Activated gamma-delta T cell treated with anti-CD3 and anti-CD28 coated beads, Interleukin-2, amount 50 U/mL, for 16 hours (primary cell): ENCODE data around the gene GAB3.
"Not testable (repeated sequence)": the region's sequence is repeated elsewhere in the genome, so short reads cannot be mapped to it uniquely, and the experiment has no call there.

Experiments used
- DNase-seq: peaks from one replicate; pipeline ENCODE4 v3.0.0-alpha.2; 2020; ENCODE audit warnings: low read depth

Gene GAB3

DNA sequence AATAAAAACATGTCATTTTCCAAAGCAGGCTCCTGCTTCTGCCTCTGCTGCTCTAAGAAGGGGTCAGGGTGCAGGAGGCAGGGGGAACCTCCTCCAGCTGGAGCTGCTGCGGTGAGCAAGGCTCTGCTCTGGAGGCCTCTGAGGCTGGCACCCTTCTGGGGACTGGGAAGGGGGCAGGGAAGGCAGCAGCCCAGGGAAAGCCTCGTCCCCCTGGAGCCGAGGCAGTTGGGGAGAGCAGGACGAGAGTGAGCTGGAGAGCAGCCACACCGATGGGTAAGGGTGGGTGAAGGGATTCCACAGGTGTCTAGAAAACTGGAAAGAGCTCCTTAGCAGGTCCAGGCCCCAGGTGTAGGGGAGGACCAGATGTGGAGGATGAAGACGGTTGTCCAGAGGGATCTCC, 95.5 kb downstream of the GAB3 start:
- DNase-seq: no peak

DNA sequence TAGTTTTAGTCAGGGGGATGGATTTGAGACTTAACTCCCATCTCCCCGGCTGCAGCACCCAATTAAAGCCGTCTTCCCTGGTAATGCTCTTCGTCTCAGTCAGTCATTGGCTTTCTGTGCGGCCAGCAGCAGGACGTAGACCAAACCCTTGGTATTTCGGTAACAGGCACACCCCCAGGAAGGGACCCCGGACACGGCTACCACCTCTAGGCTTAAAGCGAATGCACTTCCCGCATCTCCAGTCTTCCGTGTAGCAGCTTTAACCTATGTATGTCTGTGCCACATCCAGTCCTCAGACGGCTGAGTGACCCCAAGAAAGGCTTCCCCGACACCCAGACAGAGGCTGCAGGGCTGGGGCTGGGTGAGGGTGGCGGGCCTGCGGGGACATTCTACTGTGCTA, 96.0 kb downstream of the GAB3 start:
- no peak for DNase-seq

DNA sequence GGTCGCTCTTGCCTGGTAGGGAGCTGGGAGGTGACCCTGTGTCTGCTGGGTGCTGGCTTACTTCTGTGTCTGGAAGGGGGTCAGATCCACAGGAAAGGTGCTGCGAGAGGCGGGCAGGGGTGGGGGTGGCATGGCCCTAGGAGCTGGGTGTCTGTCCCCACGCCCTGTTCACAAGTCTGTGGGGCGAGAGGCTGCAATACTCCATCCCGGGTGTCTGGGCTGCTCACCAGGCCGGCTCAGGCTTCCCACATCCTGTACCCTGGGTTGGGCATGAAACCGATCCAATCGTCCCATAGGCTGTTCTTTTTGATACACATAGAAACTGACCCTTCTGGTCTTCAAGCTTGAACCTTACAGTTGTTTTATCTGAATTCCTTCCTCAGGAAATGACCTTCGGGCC, 96.5 kb downstream of the GAB3 start:
- no peak for DNase-seq

DNA sequence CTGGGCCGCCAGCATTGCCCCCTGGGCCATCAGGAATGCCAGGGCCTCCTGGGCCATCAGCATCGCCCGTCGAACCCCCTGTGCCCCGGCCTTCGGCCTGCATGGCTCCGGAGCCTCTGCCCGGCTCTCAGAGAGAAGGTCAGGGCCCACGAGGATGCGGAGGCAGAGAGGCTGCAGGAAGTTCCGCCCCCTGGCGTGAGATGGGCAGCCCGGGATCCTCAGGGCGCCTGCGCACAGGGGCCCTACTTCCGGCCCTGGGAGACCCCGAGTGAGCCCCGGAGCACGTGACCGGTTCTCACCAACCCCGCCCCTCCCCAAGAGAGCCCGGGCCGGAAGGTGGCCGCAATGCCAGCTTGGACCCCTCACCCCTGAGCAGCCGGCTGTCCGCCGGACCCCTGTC, 97.5 kb downstream of the GAB3 start, which contains the start of gene CTAG2:
CTAG2 (minus strand) TSS at position 167 of the 400 bp plus-strand sequence; CDS start at position 103, 64 bp downstream.
- not testable (repeated sequence) for DNase-seq

DNA sequence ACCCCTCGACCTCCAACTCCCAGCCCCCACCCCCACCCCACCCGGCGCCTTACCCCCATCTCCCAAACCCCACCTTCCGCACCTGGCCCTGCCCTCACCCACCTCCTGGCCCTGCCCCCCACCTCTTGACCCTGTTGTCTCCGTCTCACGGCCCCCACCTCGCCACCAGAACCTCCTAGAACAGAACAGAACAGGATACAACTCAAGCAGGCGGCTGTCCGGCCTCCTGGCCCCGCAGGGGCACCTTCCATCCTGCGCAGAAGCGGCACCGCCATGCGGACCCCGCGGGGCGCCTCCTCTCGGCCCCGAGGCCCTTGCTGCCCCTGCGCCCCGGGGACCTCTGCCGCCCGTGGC, 97.9 kb downstream of the GAB3 start:
- DNase-seq: no peak

DNA sequence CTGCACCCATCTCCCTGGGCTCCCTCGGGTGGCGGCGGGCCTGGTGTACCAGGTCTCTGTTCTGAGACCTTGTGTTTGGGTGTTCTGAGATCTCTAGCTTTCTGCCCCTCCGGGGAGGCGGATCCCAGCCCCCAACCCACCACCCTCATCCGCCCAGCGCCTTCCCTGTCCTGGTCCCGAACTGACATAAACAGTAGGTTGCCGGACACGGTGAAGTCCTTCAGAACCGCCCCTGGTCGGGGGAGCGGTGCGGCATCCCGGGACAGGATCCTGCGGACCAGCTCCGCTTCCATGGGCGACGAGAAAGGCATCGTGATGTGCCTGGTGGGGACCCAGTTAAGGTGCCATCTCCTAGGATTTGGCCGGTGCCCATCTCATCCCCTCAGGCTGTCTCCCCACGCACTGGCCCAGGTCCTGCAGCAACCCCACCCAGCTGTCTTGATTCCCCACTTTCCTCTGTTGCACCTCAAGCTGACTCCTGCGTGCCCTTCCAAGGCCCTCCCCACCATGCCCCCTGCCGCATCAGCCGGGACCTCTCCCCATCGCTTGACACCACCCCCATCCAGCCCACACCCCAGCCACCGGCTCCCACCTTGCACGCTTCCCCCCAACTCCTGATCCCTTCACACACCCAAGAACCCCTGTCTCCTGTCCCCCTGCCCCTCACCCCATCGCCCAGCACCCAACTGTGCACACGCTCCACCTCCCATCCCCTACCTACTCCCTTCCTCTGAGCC, 98.4 kb downstream of the GAB3 start:
- DNase-seq: no peak

DNA sequence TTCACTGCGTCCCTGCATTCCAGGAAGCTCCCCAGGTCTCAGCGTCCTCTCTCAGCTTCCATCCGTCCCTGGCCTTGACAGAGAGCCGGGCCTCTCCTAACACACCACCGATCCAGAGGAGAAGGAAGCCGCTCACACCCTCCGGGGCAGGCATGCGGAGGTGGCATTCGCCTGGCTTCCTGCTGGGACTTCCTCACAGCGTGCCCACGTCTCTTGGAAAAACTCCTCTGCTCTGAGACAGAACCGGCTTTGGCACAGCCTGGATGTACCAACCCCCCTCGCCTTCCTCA, 100.7 kb downstream of the GAB3 start:
- no peak for DNase-seq

DNA sequence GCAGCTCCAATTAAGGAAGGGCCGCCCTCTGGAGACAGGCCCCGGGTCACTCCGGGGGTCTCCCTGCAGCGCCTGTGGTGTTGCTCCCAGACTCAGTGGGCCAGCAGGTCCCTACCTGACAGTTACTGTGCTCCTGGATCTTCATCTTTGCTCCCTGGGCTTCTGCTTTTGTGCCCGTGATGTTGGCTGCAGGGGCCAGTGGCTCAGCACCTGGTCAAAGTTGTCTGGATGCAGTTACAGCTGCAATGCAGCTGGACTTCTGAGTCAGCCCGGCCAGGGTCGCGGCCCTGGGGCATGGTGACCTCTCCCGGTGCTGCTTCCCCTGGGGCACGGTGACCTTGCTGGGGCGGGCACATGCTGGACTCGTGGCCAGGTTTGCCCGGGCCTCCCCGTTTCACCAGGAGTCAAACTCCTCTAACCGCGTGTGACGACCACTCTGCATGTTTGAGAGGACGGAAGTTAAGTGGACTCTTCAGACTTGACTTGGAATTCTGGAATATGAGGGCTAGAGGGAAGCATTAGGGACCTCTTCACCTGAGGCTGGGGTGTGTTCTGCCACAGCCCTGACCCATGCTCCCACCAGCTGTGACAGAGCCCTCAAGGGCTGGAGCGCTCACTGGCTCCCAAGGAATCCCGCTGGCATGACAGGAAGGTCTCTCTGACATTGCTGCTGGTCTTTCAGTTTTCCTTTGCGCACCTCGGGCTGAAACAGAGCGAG, 101.2 kb downstream of the GAB3 start:
- no peak for DNase-seq

DNA sequence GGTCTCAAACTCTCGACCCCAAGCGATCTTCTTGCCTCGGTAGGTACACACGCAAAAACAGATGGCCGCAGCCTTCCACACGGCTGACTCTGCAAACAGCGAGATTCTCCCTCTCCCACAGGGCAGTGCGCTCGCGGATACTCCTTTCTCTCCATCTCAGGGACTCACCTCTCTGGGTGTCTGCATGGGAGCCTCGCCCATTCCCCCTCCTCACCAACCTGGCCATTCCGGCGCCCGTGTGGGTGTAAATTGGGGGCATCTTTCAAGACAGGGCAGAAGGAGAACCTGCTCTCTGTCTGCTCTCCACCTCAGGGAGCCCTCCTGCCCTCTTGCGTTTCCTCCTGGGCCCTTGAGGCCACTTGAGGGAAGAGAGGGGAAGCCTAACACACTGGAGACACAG, 101.9 kb downstream of the GAB3 start:
- no peak for DNase-seq

DNA sequence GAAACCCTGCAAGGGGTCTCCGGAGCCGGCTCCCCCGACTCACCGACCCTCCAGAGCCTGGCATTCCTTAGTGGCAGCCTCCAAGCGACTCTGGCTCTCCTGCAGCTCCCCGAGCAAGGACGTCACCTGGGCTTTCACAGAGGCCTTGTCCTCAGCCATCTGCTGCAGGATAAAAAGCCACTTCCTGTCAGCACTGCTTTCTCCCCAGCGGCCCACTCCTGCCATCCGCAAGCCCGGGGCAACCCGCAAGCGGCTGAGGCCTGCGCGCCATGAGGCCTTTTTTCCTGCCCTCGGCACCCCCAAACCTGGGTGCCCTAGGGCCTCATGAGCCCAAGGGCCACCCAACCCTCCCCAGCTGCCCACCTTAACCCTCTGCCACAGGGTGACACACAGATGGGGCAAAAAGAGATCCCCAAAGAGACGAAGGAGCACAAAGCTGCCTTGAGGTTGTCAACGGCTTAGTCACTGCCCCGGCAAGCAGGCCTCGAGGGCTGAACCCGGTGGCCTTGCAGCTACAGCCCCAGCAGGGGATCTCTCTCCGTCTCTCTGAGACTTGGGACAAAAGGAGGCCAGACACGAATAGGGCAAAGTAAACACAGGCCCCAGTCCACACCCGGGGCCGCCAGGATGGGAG, 105.0 kb downstream of the GAB3 start:
- DNase-seq: not testable (repeated sequence)

DNA sequence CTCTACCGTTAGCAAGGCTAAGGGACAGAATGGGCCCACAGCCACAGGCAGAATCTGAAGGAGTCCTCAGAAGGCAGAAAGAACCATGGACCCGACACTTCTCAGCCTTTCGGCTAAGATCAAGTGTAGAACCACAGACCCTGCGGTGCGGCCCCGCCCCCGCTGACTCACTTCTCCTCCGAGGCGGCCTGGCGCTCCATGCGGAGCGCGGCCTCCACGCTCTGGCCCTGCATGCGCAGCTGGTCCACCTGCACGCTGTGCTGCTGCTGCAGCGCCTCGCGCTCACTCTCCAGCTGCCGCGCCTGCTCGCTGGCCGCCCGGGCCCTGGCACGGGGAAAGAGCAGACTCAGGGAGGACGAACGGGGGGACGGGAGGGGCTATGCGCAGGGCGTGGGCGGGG, 107.2 kb downstream of the GAB3 start:
- DNase-seq: not testable (repeated sequence)

DNA sequence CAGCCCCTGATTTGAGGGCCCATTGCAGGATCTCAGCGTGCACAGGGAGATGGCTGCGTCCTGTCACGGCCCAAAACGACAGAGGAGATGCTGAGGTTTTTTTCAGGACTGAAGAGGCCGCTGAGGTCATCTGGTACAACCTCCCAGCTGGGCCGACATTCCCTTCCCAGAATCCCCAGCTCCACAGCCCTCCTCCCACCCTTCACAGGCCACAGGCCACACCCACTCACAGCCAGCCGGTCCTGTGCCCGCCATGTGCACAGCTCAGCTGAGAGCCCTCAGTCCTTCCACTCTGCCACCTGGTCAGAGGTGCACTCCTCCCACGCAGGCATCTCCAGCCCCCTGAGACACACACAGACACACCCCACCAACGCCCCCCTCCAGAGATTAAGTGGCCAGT, 109.1 kb downstream of the GAB3 start:
- not testable (repeated sequence) for DNase-seq

DNA sequence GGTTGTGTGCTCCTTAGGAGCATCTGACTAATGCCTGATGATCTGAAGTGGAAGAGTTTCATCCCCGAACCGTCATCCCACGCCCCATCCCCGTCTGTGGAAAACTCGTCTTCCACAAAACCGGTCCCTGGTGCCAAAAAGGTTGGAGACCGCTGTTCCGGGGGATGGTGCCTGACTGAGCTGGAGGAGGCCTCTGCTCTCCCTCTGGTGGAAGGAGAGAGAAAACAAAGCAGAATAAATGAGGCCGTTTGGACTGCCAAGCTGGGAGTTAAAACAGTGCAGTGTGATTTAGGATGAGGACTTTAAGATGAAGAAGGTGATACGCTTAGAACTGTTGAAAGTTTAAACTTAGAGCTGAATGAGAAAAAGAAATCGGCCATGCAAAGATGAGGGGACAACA, 117.2 kb downstream of the GAB3 start:
- not testable (repeated sequence) for DNase-seq

DNA sequence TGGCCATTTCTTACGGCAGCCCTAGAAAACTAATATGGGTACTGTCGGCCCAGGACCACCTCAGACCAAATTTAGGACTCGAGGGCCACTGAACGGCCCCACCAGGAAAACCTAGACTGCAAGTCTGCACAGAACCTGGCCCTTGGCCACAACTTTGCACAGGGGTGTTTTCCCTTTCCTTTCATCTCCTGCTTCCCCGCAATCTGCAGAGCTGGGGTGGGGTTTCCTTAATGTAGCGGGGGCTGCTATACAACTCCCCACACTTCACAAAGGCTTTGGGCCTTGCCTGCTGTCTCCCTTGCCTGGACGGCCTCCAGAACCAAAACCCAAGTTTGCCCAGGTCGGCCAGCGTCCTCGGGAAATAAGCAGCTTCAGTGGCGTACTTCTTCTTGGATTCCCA, 119.9 kb downstream of the GAB3 start:
- not testable (repeated sequence) for DNase-seq

DNA sequence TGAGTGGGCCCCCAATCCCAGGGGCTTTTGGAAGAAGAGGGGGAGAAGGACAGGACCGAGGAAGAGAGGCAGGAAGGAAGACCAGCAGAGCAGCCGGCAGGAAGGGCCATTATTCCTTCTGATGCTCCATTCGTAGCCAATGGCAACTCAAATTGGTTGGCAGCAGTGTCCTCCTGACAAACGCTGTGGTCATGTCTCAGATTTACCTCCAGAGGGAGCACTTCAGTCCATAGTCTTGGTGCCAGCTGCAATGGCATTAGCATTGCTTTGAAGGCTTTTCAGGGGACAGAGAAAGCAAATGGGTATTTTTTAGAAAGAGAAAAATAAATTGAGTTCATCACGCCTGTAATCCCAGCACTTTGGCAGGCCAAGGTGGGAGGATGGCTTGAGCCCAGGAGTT, 121.9 kb downstream of the GAB3 start:
- not testable (repeated sequence) for DNase-seq
